Psoas muscle (tissue), 8 donors: Measurements from ENCODE around the gene SPNS2. TPM values are rescaled to one million over a fixed set of nuclear protein-coding genes. Genes with fewer than 3 reads are reported as not detected.

Experiments used
- ATAC-seq, 4 donors: fragments of 200-7000 bp; cut with Tn5 transposase; one replicate each; pipeline ENCODE4 v1.9.1; 2020; ENCODE audit warnings: moderate library complexity in 3 of 4, mild to moderate bottlenecking in 2 of 4
- DNase-seq, 2 donors: peaks; one replicate each; pipeline ENCODE4 v3.0.0-alpha.2; 2020
- H3K27ac ChIP-seq: fragments of 200-600 bp; one replicate; pipeline ENCODE4 v1.8.0; 2022
- H3K27me3 ChIP-seq, 3 donors: fragments of 200-600 bp in 1 of 3; one replicate each; pipeline versions ENCODE4 v1.6.1 to v1.8.0; 2013 to 2022; ENCODE audit warnings: low read length in 2 of 3, mild to moderate bottlenecking in 2 of 3, moderate library complexity in 1 of 3; ENCODE audit not compliant: insufficient read depth in 3 of 3
- H3K36me3 ChIP-seq, 2 donors: fragments of 200-600 bp in 1 of 2; one replicate each; pipeline versions ENCODE4 v1.6.1 to v1.8.0; 2013 to 2022; ENCODE audit warnings: low read depth in 1 of 2, mild to moderate bottlenecking in 1 of 2, moderate library complexity in 1 of 2; ENCODE audit not compliant: insufficient read depth in 1 of 2
- H3K4me1 ChIP-seq: fragments of 200-600 bp; one replicate; pipeline ENCODE4 v1.8.0; 2022
- H3K4me3 ChIP-seq: fragments of 200-600 bp; one replicate; pipeline ENCODE4 v1.8.0; 2022; ENCODE audit warnings: mild to moderate bottlenecking
- H3K9me3 ChIP-seq: fragments of 200-600 bp; one replicate; pipeline ENCODE4 v1.8.0; 2022
- WGBS, 3 donors: extraction: QIAGEN DNeasy Blood & Tissue Kit; methylation state at CpG; one replicate each; pipeline versions ENCODE4 v1.1.6 to v1.1.7; 2013; 5-methylcytosine and 5-hydroxymethylcytosine counted together
- intact Hi-C, 2 donors: fragments of 100-400 bp; cut with DNase I; formaldehyde crosslinking; loops; one replicate each; pipeline versions ENCODE4 v1.11.0 to v1.14.2; 2022
- polyA plus RNA-seq, 3 donors: library from polyadenylated mRNA; stranded (reverse); fragments of 200-250 nt; gene quantifications; one replicate each; pipeline ENCODE4 v1.2.3, GENCODE V29; 2013
- total RNA-seq, 4 donors: library from RNA; stranded (reverse); fragmentation: NEBNext Ultra II Directional in 2 of 4; extraction: Animal tissue kit (Norgen Biotek cat#: 25700) in 2 of 4; gene quantifications; one replicate each; pipeline versions ENCODE4 v1.2.1 to v1.2.4, GENCODE V29; 2021 to 2023
- TF ChIP-seq, protein P1 (sequence below): fragments of 200-600 bp; IDR thresholded peaks from one replicate; pipeline ENCODE4 v1.8.0; 2022; ENCODE audit warnings: antibody characterized with exemption
- donor health status: healthy with polysubstance abuse.
- donor health status: DM: no; HTN: no; CAD: no; lungs with moderate emphysema.
- donor health status: Bipolar disorder and iron deficiency.
- donor health status: healthy.
- donor health status: DM: yes; HTN: yes; CAD: no.
- donor health status: DM: no; HTN: no; CAD: no.
- donor health status: DM: no; HTN: no; CAD: no.
- donor health status: DM: yes; HTN: yes; CAD: no.

SPNS2 gene
- total and polyA plus RNA-seq, 7 donors, result 3.5 to 10.6 (median 6.4) TPM

DNA sequence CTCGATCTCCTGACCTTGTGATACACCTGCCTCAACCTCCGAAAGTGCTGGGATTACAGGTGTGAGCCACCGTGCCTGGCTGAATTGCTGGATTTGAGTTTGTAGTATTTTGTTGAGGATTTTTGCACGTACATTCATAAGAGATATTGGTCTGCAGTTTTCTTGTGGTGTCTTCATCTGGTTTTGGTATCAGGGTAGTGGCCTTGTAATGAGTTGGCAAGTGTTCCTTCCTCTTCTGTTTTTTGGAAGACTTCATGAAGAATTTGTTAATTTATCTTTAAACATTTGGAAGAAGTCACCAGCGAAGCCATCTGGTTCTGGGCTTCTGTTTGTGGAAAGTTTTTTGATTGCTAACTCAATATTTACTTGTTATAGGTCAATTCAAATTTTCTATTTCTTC, 38.0 kb upstream of the SPNS2 start:
- no peak for ATAC-seq
- no peaks in the 10 kb centered on the region for H3K9me3 ChIP-seq
- H3K36me3 ChIP-seq, result no peaks in the 10 kb centered on the region
- no peaks in the 10 kb centered on the region for H3K4me1 ChIP-seq
- DNase-seq, result no peak
- no peak overlapping the region for H3K27ac ChIP-seq
- TF ChIP-seq, protein P1, sequence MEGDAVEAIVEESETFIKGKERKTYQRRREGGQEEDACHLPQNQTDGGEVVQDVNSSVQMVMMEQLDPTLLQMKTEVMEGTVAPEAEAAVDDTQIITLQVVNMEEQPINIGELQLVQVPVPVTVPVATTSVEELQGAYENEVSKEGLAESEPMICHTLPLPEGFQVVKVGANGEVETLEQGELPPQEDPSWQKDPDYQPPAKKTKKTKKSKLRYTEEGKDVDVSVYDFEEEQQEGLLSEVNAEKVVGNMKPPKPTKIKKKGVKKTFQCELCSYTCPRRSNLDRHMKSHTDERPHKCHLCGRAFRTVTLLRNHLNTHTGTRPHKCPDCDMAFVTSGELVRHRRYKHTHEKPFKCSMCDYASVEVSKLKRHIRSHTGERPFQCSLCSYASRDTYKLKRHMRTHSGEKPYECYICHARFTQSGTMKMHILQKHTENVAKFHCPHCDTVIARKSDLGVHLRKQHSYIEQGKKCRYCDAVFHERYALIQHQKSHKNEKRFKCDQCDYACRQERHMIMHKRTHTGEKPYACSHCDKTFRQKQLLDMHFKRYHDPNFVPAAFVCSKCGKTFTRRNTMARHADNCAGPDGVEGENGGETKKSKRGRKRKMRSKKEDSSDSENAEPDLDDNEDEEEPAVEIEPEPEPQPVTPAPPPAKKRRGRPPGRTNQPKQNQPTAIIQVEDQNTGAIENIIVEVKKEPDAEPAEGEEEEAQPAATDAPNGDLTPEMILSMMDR, result no peak
- H3K27me3 ChIP-seq, result no peaks in the 10 kb centered on the region
- intact Hi-C loops, result no loop called here
- 78 to 85% (median 78%) methylated on average over 5 of the region's 5 CpGs for WGBS, 3 donors
- no peak overlapping the region for H3K4me3 ChIP-seq

DNA sequence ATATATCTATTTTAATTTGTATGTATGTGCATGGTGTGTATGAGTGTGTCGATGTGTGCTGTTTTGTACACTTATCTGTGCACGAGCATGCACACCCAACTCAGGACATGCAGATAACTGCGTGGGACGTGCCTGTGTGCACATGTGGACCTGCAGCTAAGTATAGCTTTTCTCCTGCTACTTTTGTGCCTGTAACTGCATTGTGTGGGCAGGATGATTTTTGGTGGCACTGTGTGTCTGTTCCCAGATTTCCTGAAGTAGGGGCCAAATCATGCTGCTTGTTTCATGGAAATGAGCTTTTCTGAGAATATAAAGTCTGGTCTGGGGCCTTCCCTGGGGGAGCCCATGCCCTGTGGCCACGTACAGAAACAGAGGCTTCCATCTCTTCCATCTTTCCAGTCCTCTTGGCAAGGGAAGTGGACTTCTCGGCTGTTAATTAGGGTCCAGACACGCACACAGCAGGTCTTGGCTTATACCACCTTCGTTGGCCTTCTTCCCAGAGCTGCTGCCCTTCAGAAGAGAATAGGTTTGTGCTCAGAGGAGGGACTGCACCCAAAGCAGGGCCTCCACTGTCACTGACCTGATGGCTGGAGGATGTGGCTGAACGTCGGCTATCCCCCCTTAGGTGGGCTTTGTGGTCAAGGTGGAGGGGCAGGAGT, 34.7 kb upstream of the SPNS2 start:
- Histone ChIP-seq H3K9me3 (no peaks in the 10 kb centered on the region), H3K27ac (no peak overlapping the region), H3K36me3 (no peaks in the 10 kb centered on the region), H3K27me3 (peaks cover 0 to 2% (median 0%) of the 10 kb centered on the region in 3 donors), H3K4me1 (no peaks in the 10 kb centered on the region), H3K4me3 (no peak overlapping the region)
- TF ChIP-seq, protein P1, result no peak
- no peak for DNase-seq
- intact Hi-C loops, result no loop called here
- WGBS, 3 donors, result 41 to 54% (median 48%) methylated on average over 10 of the region's 10 CpGs
- ATAC-seq, result peak in 1 of 4 donors; percentile 28

DNA sequence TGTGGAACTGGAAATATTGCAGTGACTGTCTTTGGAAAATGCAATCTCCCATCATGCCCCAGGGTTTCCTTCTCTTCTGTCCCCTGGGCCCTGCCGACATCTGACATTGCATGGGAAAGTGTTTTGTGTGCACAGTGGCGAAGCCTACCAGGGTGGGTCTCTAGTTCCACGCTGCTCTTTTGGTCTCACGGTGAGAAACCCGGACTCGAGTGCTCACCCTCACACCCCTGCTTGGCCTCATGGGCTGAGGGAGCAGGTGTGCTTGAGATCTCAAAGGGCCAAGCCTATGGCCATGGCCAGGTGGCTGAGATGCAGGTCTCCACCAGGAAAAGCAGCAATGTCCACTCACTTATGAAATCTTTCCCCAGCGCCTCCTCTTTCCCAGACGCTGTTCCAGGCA, 32.9 kb upstream of the SPNS2 start:
- ATAC-seq (no peak), DNase-seq (no peak)
- WGBS, 3 donors, result 82 to 89% (median 87%) methylated on average over 8 of the region's 8 CpGs
- Histone ChIP-seq H3K4me3 (no peak overlapping the region), H3K9me3 (no peaks in the 10 kb centered on the region), H3K27me3 (peaks cover 0 to 2% (median 0%) of the 10 kb centered on the region in 3 donors), H3K27ac (no peak overlapping the region), H3K36me3 (no peaks in the 10 kb centered on the region), H3K4me1 (no peaks in the 10 kb centered on the region)
- intact Hi-C loops, result no loop called here
- TF ChIP-seq, protein P1, result no peak

DNA sequence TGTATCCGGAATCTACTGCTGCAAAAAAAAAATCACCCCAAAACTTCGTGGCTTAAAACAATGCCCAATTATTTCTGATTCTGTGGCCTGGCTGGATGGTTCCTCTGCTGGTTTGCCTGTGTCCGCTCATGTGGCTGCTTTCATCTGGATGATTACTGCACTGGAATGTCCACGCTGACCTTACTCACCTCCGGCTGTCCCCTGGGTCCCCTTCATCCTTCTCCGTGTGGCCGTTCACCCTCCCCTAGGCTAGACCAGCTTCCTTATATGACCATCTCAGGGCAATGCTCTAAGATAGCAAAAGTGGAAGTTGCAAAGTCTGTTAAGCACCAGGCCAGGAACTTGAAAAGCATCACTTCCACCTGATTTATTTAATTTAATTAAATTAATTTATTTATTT, 31.4 kb upstream of the SPNS2 start:
- no peak for ATAC-seq
- DNase-seq, result no peak
- H3K27ac ChIP-seq, result no peak overlapping the region

More for the DNA sequence above, 31.4 kb upstream of the SPNS2 start:
- Histone ChIP-seq H3K9me3 (no peaks in the 10 kb centered on the region), H3K36me3 (no peaks in the 10 kb centered on the region), H3K4me3 (no peak overlapping the region), H3K27me3 (peaks cover 0 to 2% (median 0%) of the 10 kb centered on the region in 3 donors), H3K4me1 (no peaks in the 10 kb centered on the region)
- TF ChIP-seq, protein P1, result no peak
- intact Hi-C loops, result no loop called here
- WGBS, 3 donors, result 57 to 69% (median 69%) methylated on average over 7 of the region's 7 CpGs
